HG02884 (cell line): Measurements from ENCODE around the gene PRMT6.
"Not testable (repeated sequence)": the region's sequence is repeated elsewhere in the genome, so short reads cannot be mapped to it uniquely, and the experiment has no call there.

Source experiments
- ATAC-seq: cut with Tn5 transposase; IDR thresholded peaks from one replicate; pipeline ENCODE4 v1.9.1; 2021; ENCODE audit warnings: mild to moderate bottlenecking, moderate library complexity; ENCODE audit not compliant: unreplicated experiment

PRMT6 gene

DNA sequence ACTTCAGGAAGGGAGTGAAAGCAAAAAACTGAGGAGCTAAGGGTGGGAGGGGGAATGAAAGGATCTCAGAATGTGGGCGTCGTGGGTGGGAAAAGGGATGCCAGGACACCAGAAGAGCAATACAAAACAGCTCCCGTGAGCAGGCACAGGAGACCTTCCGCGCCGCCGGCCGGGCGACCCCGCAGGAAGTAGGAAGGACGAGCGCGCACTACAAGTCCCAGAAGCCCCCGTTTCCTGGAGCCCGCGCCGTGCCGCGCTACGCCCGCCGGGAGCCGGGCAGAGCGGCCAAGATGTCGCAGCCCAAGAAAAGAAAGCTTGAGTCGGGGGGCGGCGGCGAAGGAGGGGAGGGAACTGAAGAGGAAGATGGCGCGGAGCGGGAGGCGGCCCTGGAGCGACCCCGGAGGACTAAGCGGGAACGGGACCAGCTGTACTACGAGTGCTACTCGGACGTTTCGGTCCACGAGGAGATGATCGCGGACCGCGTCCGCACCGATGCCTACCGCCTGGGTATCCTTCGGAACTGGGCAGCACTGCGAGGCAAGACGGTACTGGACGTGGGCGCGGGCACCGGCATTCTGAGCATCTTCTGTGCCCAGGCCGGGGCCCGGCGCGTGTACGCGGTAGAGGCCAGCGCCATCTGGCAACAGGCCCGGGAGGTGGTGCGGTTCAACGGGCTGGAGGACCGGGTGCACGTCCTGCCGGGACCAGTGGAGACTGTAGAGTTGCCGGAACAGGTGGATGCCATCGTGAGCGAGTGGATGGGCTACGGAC, at the start of gene PRMT6:
TSS of gene PRMT6 (plus strand) at position 249 of the 771 bp plus-strand sequence. CDS start at position 291, 42 bp downstream.
- ATAC-seq: peak; percentile 87

GRCh38 chr1:107009281-107009680, 47.2 kb upstream of the PRMT6 start:
- ATAC-seq: no peak

GRCh38 chr1:107010582-107010981, 45.9 kb upstream of the PRMT6 start:
- peak; percentile 58 for ATAC-seq

- ATAC-seq: peak; percentile 78
Observed at GRCh38 chr1:107016376-107016978, 40.0 kb upstream of the PRMT6 start.

GRCh38 chr1:107018445-107018844, 38.0 kb upstream of the PRMT6 start:
- ATAC-seq: no peak

GRCh38 chr1:107019166-107019565, 37.3 kb upstream of the PRMT6 start:
- ATAC-seq: no peak

DNA sequence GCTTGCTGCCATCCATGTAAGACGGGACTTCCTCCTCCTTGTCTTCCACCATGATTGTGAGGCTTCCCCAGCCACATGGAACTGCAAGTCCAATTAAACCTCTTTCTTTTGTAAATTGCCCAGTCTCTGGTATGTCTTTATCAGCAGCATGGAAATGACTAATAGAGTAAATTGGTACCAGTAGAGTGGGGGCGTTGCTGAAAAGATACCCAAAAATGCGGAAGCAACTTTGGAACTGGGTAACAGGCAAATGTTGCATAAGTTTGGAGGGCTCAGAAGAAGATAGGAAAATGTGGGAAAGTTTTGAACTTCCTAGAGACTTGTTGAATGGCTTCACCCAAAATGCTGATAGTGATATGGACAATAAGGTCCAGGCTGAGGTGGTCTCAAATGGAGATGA, 17.6 kb upstream of the PRMT6 start:
- ATAC-seq: not testable (repeated sequence)

GRCh38 chr1:107044310-107045220, 11.9 kb upstream of the PRMT6 start:
- not testable (repeated sequence) for ATAC-seq

- ATAC-seq: no peak
Observed at GRCh38 chr1:107047602-107048001, 8.9 kb upstream of the PRMT6 start.

- ATAC-seq: no peak
Observed at GRCh38 chr1:107048241-107048640, 8.2 kb upstream of the PRMT6 start.

DNA sequence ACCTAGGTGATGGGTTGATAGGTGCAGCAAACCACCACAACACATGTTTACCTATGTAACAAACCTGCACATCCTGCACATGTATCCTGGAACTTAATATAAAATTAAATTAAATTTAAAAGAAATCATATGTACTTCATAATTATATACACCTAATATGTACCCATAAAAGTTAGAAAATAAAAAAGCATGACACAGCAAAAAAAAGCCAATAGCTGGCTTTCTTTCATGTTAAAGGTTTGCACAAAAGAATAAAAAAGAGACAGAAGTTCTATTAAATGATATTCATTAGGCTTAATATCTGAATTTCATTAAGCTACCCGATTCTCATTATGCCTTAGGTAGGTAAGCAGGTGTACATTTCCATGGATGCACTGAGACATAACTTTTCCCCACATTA, 5.2 kb upstream of the PRMT6 start:
- ATAC-seq: no peak

DNA sequence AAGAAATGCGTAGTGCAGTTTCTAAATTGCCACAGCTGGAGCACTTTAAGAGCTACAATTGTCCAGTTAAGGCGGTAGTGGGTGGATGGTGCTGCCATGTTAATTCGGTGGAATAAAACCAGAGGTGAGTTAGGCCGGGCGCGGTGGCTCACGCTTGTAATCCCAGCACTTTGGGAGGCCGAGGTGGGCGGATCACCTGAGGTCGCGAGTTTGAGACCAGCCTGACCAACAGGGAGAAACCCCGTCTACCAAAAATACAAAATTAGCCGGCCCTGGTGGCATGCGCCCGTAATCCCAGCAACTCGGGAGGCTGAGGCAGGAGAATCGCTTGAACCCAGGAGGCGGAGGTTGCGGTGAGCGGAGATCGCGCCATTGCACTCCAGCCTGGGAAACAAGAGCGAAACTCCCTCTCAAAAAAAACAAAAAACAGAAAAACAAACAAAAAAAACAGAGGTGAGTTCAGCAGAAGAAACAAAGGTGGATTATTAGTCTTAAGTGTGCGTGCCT, 502 bp upstream of the PRMT6 start:
- not testable (repeated sequence) for ATAC-seq

DNA sequence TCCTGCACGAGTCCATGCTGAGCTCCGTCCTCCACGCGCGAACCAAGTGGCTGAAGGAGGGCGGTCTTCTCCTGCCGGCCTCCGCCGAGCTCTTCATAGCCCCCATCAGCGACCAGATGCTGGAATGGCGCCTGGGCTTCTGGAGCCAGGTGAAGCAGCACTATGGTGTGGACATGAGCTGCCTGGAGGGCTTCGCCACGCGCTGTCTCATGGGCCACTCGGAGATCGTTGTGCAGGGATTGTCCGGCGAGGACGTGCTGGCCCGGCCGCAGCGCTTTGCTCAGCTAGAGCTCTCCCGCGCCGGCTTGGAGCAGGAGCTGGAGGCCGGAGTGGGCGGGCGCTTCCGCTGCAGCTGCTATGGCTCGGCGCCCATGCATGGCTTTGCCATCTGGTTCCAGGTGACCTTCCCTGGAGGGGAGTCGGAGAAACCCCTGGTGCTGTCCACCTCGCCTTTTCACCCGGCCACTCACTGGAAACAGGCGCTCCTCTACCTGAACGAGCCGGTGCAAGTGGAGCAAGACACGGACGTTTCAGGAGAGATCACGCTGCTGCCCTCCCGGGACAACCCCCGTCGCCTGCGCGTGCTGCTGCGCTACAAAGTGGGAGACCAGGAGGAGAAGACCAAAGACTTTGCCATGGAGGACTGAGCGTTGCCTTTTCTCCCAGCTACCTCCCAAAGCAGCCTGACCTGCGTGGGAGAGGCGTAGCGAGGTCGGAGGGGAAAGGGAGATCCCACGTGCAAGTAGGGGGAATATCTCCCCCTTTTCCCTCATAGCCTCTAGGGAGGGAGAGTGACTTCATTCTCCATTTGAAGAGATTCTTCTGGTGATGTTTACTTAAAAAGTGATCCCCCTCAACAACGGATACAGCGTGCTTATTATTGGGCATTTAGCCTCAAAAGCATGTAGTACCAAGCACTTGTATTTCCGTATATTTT, 991 bp downstream of the PRMT6 start:
- peak; percentile 62 for ATAC-seq

GRCh38 chr1:107058245-107059032, 2.0 kb downstream of the PRMT6 start:
- no peak for ATAC-seq

GRCh38 chr1:107061886-107062285, 5.4 kb downstream of the PRMT6 start:
- no peak for ATAC-seq

DNA sequence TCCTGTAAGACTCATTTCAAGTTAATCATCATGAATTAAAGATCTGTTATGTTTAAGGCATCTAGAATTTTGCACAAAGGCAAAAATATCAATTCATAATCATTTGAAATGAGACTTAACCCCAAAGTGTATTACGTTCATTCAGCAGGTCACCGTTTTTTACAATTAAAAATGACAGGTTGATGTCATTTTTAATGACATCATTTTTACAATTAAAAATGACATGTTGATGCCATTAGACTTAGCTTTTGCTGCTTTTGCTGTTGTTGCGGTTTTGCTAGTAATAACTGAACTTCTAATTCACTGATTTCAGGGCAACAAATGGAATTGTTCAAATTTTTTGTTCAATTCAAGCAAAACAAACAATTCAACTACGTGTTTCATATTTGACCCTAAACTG, 17.0 kb downstream of the PRMT6 start:
- ATAC-seq: no peak

GRCh38 chr1:107076841-107077240, 20.4 kb downstream of the PRMT6 start:
- ATAC-seq: no peak

DNA sequence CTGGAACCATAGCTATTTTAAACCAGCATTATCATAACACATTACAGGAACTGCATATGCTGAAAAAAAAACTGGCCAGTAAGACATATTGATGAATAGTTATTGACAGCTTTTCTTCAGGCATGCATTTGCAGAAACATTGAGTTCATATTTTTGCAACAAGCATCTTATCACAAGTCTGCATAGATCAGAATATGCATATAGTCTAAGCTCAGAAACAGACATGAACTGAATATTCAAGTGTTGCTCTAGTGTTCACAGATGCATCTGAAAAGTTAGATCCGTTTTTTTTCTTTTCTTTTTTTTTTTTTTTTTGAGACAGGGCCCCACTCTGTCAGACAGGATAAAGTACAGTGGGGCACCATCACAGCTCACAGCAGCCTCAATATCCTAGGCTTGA, 22.8 kb downstream of the PRMT6 start:
- ATAC-seq: no peak

DNA sequence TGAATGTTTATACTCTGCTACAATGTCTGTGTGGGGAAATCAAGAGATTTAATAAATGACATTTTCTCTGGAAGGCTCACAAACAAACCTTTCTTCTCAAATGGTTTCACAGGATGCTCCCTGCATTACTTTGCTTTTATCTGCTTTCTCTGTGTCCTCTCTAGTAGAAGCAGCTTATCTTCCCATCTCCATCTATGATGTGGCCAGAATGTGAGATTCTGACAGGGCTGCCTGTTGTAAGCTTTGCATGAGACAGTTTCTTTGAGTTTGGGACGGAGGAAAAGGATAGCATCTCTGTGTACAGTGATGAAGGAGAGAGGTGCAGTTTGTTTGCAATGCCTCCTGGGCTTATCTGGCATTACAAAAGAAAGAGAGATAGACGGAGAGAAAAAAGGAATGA, 24.6 kb downstream of the PRMT6 start:
- ATAC-seq: no peak
